Lung (tissue), 12 donors: ENCODE data around the gene RNF208. TPM values are rescaled to one million over a fixed set of nuclear protein-coding genes. Genes with fewer than 3 reads are reported as not detected.

Source experiments
- ATAC-seq: fragments of 200-7000 bp; cut with Tn5 transposase; one replicate; pipeline ENCODE4 v1.9.1; 2020; ENCODE audit warnings: moderate number of reproducible peaks; ENCODE audit not compliant: insufficient read depth, low FRiP score
- DNase-seq, 3 donors: peaks; one replicate each; pipeline ENCODE4 v3.0.0-alpha.2; 2013 to 2017
- H3K27ac ChIP-seq, 2 donors: one replicate each; pipeline ENCODE4 v1.5.1; 2013; ENCODE audit warnings: mild to moderate bottlenecking in 2 of 2, moderate library complexity in 2 of 2, control low read depth in 1 of 2, inconsistent platforms in 1 of 2, low read depth in 1 of 2, low read length in 1 of 2
- H3K27me3 ChIP-seq, 3 donors: one replicate each; pipeline ENCODE4 v1.5.1; 2013; ENCODE audit warnings: low read length in 2 of 3; ENCODE audit not compliant: control insufficient read depth in 3 of 3, insufficient read depth in 3 of 3
- H3K36me3 ChIP-seq, 4 donors: one replicate each; pipeline ENCODE4 v1.5.1; 2013; ENCODE audit warnings: low read length in 4 of 4, mild to moderate bottlenecking in 1 of 4, moderate library complexity in 1 of 4; ENCODE audit not compliant: control insufficient read depth in 4 of 4, insufficient read depth in 4 of 4
- H3K4me1 ChIP-seq, 5 donors: one replicate each; pipeline ENCODE4 v1.5.1; 2013; ENCODE audit warnings: low read length in 5 of 5, mild to moderate bottlenecking in 2 of 5, moderate library complexity in 1 of 5; ENCODE audit not compliant: control insufficient read depth in 5 of 5, insufficient read depth in 5 of 5
- H3K4me3 ChIP-seq: one replicate; pipeline ENCODE4 v1.5.1; 2013; ENCODE audit warnings: mild to moderate bottlenecking, control low read depth, moderate library complexity
- H3K9ac ChIP-seq, 2 donors: one replicate each; pipeline ENCODE4 v1.5.1; 2013; ENCODE audit warnings: low read length in 2 of 2, control low read depth in 1 of 2; ENCODE audit not compliant: insufficient read depth in 1 of 2
- H3K9me3 ChIP-seq, 4 donors: one replicate each; pipeline ENCODE4 v1.5.1; 2013; ENCODE audit warnings: low read length in 3 of 4, mild to moderate bottlenecking in 1 of 4, moderate library complexity in 1 of 4; ENCODE audit not compliant: control insufficient read depth in 4 of 4, insufficient read depth in 3 of 4
- CTCF ChIP-seq: IDR thresholded peaks from 2 replicates; pipeline ENCODE4 v1.5.1; 2012; ENCODE audit warnings: mild to moderate bottlenecking; ENCODE audit errors: control extremely low read depth, extremely low read depth
- WGBS, 2 donors: extraction: QIAGEN DNeasy Blood & Tissue Kit; methylation state at CpG; one replicate each; pipeline ENCODE4 v1.1.7; 2013; 5-methylcytosine and 5-hydroxymethylcytosine counted together
- polyA plus RNA-seq, 2 donors: library from polyadenylated mRNA; stranded (reverse); fragments of 200-250 nt; gene quantifications; one replicate each; pipeline ENCODE4 v1.2.1, GENCODE V29; 2013
- total RNA-seq, 2 donors: library from RNA; depleted of rRNA in 1 of 2; stranded (reverse); fragments of >200 nt in 1 of 2; gene quantifications; one replicate each; pipeline ENCODE4 v1.2.1, GENCODE V29; 2014 to 2021
- donor health status: control.
- donor health status: control.
- donor health status: Bipolar disorder and iron deficiency.
- donor health status: healthy.
- donor health status: DM: yes; HTN: yes; CAD: no.

RNF208 gene
- total and polyA plus RNA-seq, 4 donors, result 1.7 to 12.0 (median 5.3) TPM

DNA sequence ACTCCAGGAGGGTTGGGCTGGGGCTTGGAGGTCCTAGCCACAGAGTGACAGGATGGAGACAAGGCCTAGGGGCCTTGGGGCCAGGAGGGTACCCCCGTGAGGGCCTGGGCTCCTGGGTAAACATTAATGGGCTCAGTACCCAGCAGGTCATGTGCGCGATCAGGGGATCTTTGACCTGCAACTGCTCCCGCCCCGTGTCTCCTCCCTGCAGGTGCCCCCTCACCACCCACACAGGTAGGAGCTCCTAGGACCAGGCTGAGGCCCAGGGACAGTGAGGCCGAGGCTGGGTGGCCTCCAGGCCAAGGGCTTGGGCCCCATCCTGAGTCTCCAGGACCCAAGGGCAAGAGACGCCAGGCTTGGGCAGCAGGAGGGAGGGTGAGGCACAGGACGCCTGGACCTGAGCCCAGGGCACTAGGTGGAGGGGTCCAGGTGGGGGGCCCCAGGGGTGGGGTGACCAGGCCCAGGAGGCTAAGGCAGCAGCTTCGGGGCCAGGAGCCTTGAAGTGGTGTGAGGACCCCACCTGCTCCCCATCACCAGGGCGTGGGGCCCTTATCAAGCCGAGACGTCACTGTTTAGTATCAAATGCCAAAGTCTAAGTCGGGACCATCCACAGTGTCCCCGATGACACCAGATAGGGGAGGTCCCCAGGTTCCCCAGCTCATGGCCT lies 8.8 kb upstream of the RNF208 start, which contains the start of gene SLC34A3:
SLC34A3 (plus strand) TSS at position 197 of the 667 bp plus-strand sequence. CDS start 802 bp downstream, outside the sequence.
- DNase-seq, result no peak
- Histone ChIP-seq H3K9ac (no peak within 1 kb of the TSS), H3K27ac (no peak within 1 kb of the TSS), H3K27me3 (peaks cover 0 to 6% (median 0%) of the 10 kb centered on the region in 3 donors), H3K9me3 (peaks cover 0 to 3% (median 0%) of the 10 kb centered on the region in 4 donors), H3K36me3 (no peaks in the 10 kb centered on the region), H3K4me3 (no peak within 1 kb of the TSS), H3K4me1 (peaks cover 0 to 4% (median under 1%) of the 10 kb centered on the region in 5 donors)
- no peak for TF ChIP-seq CTCF
- no peak for ATAC-seq
- whole genome bisulfite sequencing, 2 donors, result 76 to 84% methylated on average over 14 of the region's 14 CpGs

DNA sequence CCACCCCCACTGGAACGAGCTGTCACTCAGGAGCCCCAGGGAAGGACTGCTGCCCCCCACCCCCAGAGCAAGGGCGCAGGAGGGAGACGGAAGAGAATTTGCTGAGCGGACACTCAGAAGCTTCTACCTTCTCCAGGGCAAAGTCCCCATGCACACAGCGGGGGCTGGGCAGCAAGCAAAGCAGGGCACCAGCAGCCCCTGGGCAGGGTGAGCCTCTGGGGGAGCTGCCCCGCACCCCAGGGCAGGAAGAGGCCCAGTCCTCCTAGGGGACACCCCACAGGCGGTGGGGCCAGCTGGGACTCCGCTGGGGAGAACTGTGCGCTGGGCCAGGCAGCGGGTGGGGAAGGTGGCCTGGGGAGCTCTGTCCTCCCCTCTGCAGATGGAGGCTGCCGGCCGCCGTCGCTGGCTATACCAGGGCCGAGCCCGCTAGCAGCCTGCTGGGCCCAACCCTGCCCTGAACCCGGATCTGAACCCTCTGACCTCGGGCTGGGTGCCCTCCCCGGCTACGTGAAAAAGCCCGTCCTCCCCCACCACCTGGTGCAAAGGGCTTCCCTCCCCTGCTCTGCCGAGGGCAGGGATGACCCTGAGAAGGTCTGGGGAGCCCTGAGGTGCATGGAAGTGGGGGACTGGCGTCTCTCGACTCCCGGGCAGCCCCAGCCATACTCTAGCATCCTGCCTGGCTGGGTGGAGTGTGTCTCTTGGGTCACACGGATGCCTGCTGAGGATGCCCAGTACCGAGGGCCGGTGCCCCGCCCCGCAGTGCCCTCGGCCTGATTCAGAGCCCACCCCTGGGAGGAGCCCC lies 8.1 kb upstream of the RNF208 start:
- Histone ChIP-seq H3K4me1 (peaks cover 0 to 4% (median 0%) of the 10 kb centered on the region in 5 donors), H3K4me3 (no peak overlapping the region), H3K9me3 (peaks cover 0 to 3% (median 0%) of the 10 kb centered on the region in 4 donors), H3K27me3 (peaks cover 0 to 6% (median 0%) of the 10 kb centered on the region in 3 donors), H3K27ac (no peak overlapping the region), H3K9ac (no peak overlapping the region), H3K36me3 (no peaks in the 10 kb centered on the region)
- ATAC-seq, result no peak
- TF ChIP-seq CTCF, result no peak
- no peak for DNase-seq
- WGBS, 2 donors, result 64 to 66% methylated on average over 24 to 31 of the region's 31 CpGs

GRCh38 chr9:137228968-137229896 lies 7.2 kb upstream of the RNF208 start:
- Histone ChIP-seq H3K9ac (no peak overlapping the region), H3K27ac (no peak overlapping the region), H3K36me3 (no peaks in the 10 kb centered on the region), H3K4me1 (peaks cover 0 to 5% (median 0%) of the 10 kb centered on the region in 5 donors), H3K9me3 (peaks cover 0 to 3% (median 0%) of the 10 kb centered on the region in 4 donors), H3K4me3 (no peak overlapping the region), H3K27me3 (peaks cover 0 to 6% (median 0%) of the 10 kb centered on the region in 3 donors)
- no peak for ATAC-seq
- DNase-seq, result no peak
- WGBS, 2 donors, result 69 to 73% methylated on average over 25 to 27 of the region's 27 CpGs
- no peak for TF ChIP-seq CTCF
